Stimulated activated CD4-positive, alpha-beta T cell treated with anti-CD3 and anti-CD28 coated beads, TNF-alpha, amount 100 ng/mL, for 4 hours (primary cell): ENCODE measurements around the gene MRTFB.

Source experiments
- DNase-seq, 3 experiments: peaks; one replicate each; pipeline ENCODE4 v3.0.0-alpha.2; 2020; ENCODE audit warnings: low read depth in 3 of 3

Gene MRTFB

GRCh38 chr16:14186007-14186794 lies 115.1 kb downstream of the MRTFB start:
- DNase-seq: no peak

GRCh38 chr16:14186795-14187221 lies 115.7 kb downstream of the MRTFB start:
- no peak for DNase-seq

DNA sequence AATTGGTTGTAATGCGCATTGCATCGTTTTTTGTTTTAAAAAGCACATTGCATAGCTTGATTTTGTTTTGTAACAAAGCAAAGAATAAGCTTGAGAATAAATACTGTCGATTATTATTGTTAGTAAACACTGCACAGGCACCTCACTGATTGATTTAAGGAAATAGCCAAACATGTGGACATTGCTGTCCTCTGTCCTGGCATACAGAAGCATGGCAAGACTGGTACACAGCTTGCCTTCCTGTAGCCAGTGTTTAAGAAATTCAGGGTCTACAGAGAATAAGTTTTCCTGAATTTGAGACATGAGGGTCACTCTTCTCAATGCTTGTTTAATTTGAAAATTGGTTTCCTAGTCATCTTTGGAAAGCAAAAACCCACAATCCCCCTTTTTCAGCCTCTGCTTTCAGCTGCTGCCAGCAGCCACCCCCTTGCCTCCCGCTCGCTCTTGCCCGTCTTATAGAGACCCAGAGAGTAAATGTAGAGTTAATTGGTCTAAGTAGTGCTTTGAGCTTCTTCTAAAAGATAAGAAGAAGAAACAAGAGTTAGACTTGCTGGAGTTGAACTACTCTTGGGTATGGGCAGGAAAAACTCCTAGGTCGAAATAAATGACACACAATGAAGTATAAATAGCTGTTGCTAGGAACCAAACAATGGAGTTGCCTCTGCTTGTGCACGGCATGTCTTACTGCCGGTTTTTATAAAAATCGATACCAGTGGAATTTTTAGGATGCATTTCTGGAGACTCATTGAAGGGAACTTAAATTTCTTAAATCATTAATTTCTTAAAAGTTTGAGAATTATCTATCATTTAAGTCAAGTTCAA lies 116.6 kb downstream of the MRTFB start:
- no peak for DNase-seq

DNA sequence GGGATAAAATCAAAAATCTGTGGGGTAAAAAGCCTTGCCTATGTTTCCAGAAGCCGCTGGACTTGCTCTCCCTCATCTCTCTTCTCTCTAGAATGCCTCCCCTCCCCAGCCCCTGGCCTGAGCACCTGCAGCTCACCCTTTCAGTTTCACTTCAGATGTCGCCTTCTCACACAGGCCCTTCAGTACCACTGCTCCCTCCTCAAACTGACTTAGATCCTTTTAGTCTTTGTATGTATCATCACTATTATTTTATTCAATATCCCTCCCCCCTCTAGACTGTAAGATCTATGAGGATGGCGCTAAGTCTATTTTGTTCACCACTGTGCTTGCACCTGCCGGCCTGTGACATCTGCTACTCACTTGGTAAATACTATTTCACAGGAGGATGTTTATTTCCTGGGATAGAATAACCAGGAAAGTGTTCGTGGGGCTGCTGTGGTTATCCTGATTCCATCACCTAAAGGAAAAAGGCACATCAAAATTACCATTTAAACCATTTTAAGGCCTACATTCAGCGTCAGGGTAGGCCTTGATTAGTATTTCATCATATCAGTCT lies 122.3 kb downstream of the MRTFB start:
- DNase-seq: peak; percentile 3 to 15 (median 6)

DNA sequence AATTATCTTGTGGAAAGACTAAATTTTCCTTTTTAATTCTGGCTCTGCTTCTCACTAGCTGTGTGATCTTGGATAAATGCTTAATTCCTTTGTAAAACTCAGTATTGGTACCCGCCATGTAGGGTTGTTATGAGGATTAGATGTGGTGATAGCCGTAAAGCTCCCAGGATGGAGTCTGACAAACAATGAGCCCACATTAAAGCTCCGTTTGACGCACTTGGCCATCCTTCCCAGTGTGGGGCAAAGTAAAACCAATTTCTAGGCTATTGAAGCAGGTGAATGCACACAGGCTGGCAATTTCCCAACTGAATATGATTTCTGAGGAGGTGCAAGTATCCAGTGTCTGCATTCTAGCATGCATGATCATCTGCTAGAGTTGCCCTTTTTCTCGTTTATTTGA lies 123.6 kb downstream of the MRTFB start:
- DNase-seq: no peak

DNA sequence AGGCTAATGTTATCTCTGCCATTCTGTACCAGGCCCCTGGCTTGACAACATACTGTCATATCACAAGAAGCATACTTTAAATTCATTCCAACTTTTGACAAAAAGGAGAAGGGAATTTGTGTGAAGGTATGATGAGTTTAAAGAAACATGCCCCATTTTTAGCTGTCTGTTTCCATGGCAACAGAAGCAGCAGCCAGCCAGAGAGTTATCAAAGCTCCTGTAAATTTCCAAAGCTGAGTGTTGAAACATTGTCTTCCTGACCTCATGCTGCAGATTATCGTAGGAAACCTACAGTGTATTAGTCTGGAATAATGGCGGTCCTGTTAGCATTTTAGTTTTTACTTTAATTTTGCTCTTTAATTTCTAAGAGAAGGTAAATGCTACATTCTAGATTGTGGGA lies 124.9 kb downstream of the MRTFB start:
- DNase-seq: no peak

GRCh38 chr16:14196539-14196938 lies 125.4 kb downstream of the MRTFB start:
- no peak for DNase-seq

DNA sequence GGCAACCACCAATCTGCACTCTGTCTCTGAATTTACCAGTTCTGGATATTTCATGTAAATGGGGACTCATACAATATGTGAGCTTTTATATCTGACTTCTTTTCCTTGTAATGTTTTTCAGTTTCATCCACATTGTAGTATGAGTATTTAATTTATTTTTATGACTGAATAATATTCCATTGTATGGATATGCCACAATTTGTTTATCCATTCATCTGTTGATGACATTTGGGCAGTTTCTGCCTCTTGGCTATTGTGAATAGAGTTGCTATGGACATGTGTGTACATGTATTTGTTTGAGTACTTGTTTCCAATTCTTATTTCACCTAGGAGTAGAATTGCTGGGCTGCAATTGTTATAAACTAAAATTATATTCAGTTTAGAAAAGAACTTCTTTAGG lies 126.9 kb downstream of the MRTFB start:
- no peak for DNase-seq

- DNase-seq: no peak
Observed at GRCh38 chr16:14198572-14198971, 127.5 kb downstream of the MRTFB start.

- no peak for DNase-seq
Observed at GRCh38 chr16:14199199-14199598, 128.1 kb downstream of the MRTFB start.

DNA sequence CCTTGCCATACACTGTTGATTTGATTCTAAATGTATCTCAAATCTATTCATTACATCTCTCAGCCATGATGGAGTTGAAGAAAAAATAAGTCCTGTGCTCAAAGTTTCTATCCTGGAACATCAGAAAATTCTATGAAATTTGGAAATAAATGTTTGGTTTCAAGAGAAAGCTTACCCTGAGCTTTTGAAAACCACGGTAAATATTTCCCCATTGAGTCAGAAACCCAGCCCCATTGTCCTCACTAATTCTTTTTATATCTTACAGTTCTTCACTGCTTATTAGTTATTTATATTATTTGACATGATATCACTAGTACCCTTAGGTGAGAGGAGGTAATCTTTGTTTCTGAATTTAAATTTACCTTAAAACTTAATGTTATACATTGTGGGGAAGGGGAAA lies 128.5 kb downstream of the MRTFB start:
- DNase-seq: no peak

- DNase-seq: no peak
Observed at GRCh38 chr16:14202095-14202494, 131.0 kb downstream of the MRTFB start.

DNA sequence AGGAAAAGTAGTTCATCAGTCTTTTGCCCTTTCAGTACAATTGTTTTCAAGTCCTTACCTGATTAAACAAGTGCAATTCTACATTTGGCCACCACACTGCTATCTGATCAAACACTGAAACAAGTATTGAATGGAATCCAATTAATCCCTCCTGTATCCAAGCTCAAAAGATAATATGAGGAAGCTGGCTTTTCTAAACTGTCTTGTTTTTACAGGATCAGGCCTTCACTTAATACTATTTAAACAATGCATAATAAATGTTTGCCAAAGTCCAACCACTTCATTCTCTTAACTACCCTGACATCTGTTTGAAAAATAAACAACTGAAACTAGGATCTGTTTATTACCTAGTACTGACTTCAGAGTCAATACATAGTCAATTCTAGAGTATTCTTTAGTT lies 131.6 kb downstream of the MRTFB start:
- DNase-seq: no peak

GRCh38 chr16:14203166-14203565 lies 132.0 kb downstream of the MRTFB start:
- no peak for DNase-seq

- DNase-seq: no peak
Observed at GRCh38 chr16:14205666-14206065, 134.5 kb downstream of the MRTFB start.

DNA sequence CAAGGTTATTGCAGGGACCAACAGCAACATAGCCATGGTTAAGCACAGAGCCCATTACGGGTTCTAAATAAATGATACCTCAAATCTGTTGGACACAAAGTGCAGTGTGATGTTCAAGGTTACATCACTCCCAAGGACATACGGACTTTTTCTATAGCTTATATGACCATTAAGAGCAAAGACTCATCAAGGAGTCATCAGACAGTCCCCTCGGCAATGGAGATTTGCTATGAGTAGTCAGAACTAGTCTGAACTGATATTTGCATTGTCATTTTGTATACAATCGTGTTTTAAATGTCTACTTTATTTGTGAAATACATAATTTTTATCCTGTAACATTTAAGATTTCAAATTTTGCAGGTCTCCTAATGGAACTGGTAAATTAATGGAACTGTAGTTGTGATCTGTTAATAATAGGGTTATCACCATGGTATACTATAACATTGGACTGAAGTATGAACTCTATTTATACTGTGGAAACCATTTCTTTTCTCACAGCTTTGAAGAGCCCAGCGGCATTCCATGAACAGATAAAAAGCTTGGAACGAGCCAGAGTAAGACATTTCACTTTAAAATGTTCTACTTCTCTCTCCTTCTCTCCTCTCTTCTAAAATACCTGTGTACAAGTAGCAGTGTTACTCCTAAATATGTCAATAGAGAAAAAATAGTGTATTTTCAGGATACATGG lies 140.9 kb downstream of the MRTFB start:
- no peak for DNase-seq

DNA sequence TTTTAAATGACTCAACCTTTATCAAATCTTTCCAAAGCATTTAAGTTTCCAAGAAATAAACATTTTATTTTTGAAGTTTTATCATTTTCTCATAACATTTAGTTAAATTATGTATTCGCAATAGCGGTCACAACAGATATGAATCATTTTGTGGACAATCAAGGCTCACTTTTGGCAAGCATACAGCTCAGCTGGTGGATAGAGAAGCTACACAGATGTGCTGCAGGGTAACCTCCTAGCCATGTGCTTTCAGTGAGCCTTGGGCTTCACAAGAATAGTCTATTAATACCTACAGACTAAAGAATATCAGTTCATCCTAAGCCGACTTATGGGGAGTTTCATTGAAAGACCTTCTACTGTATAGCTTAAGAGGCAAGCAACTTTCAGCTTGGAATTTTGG lies 144.8 kb downstream of the MRTFB start:
- DNase-seq: no peak

DNA sequence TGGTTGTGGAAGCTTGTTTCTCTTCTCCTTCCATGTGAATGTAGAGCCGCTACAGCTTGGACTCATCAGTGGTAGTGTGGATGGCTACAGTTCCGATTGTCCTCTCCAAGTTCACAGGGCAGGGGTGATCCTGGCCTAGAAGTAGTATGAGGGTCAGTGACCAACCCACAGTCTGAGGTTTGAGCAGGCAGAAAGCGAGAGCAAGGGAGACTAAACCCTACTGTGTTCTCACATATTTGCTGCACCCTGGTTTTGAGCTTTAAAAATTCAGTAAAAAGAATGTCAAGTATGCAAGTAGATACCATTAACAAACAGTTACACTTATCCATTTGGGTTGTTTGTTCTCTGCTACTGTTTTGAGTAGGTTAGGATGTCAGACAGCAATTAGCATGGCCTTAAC lies 148.9 kb downstream of the MRTFB start:
- no peak for DNase-seq

DNA sequence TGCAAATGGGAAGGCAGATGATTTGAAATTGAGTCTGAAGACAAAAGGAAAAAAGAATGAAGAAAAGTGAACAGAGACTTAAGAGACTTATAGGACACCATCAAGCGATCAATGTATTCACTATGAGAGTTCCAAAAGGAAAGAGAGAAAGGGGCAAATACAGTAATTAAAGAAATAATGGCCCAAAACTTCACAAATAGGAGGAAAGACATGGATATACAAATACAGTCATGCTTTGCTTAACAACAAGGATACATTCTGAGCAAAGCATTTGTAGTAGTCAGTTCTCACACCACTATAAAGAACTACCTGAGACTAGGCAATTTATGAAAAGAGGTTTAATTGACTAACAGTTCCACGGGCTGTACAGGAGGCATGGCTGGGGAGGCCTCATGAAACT lies 152.5 kb downstream of the MRTFB start:
- no peak for DNase-seq

- DNase-seq: no peak
Observed at GRCh38 chr16:14225457-14225856, 154.3 kb downstream of the MRTFB start.

GRCh38 chr16:14232106-14232864 lies 161.2 kb downstream of the MRTFB start:
- no peak for DNase-seq
